HepG2 (cell line): Measurements from ENCODE around the gene MIS18A. TPM values are rescaled to one million over a fixed set of nuclear protein-coding genes. Genes with fewer than 3 reads are reported as not detected.

Source experiments
- ATAC-seq: fragments of 200-7000 bp; cut with Tn5 transposase; 3 replicates; pipeline ENCODE4 v1.9.1; 2020; ENCODE audit warnings: mild to moderate bottlenecking, moderate library complexity
- BruUV-seq: library from RNA; stranded (reverse); fragments of 400-500 nt; replicated peaks from 2 replicates; lab custom pipeline; 2021; lab: Mats Ljungman, UMichigan
- CTCF ChIA-PET: fragments of 300-600 bp; formaldehyde crosslinking; extraction: SDS; loops from one replicate; lab custom pipeline; 2021; ENCODE audit warnings: low total read pairs, inconsistent platforms, low intra/inter-chr PET ratio; lab: Yijun Ruan, JAX
- POLR2A ChIA-PET: fragments of 350-600 bp; sonication (Branson Sonifier 250); formaldehyde crosslinking; loops from one replicate; lab custom pipeline; 2020; ENCODE audit warnings: antibody characterized with exemption, inconsistent platforms; lab: Yijun Ruan, JAX
- DNase-seq: peaks from one replicate; pipeline ENCODE4 v3.0.0-alpha.2; 2015; ENCODE audit warnings: low spot score
- FAIRE-seq: peaks from 3 replicates; lab custom pipeline; 2011; peaks lifted over from hg19 to GRCh38; lab: Jason Lieb, UNC
- H2AFZ ChIP-seq: one replicate; pipeline ENCODE4 v1.6.1; 2011; ENCODE audit warnings: low read length, inconsistent platforms
- H3K27ac ChIP-seq: fragments of 300-600 bp; 3 replicates; pipeline ENCODE4 v1.8.0; 2011; ENCODE audit warnings: mixed run types, mild to moderate bottlenecking, mixed read lengths, low read length, inconsistent platforms; ENCODE audit not compliant: insufficient read depth; ENCODE audit errors: extremely low read length
- H3K27me3 ChIP-seq, 2 experiments: fragments of 200-600 bp in 1 of 2; 2 replicates in 1 of 2; 3 replicates in 1 of 2; pipeline versions ENCODE4 v1.6.0 to v1.8.0; 2011; ENCODE audit warnings: low read length in 2 of 2, mild to moderate bottlenecking in 2 of 2, moderate library complexity in 2 of 2, inconsistent platforms in 1 of 2; ENCODE audit not compliant: insufficient read depth in 2 of 2, control insufficient read depth in 1 of 2
- H3K36me3 ChIP-seq, 2 experiments: fragments of 200-600 bp in 1 of 2; replicated peaks in 1 of 2; 2 replicates in 1 of 2; 3 replicates in 1 of 2; pipeline versions ENCODE4 v1.5.1 to v1.8.0; 2011; ENCODE audit warnings: low read length in 2 of 2, inconsistent platforms in 1 of 2; ENCODE audit not compliant: insufficient read depth in 2 of 2, control insufficient read depth in 1 of 2
- H3K4me1 ChIP-seq: 2 replicates; pipeline ENCODE4 v1.5.1; 2012; ENCODE audit warnings: low read length, inconsistent platforms; ENCODE audit not compliant: insufficient read depth
- H3K4me2 ChIP-seq: 2 replicates; pipeline ENCODE4 v1.6.0; 2011; ENCODE audit warnings: low read depth, low read length, inconsistent platforms
- H3K4me3 ChIP-seq, 3 experiments: fragments of 200-600 bp in 1 of 3; sonication (generic), shearing (Covaris generic) in 1 of 3; replicated peaks in 1 of 3; 2 replicates each; pipeline ENCODE4 v1.5.1; 2011 to 2016; ENCODE audit warnings: low read length in 3 of 3, inconsistent platforms in 2 of 3, low read depth in 2 of 3, mild to moderate bottlenecking in 2 of 3, control low read depth in 1 of 3, mixed read lengths in 1 of 3; ENCODE audit not compliant: insufficient read depth in 1 of 3
- H3K79me2 ChIP-seq: one replicate; pipeline ENCODE4 v1.6.1; 2011; ENCODE audit warnings: low read length, inconsistent platforms; ENCODE audit not compliant: insufficient read depth
- H3K9ac ChIP-seq: 2 replicates; pipeline ENCODE4 v1.6.0; 2011; ENCODE audit warnings: mild to moderate bottlenecking, low read depth, low read length, inconsistent platforms; ENCODE audit not compliant: insufficient read depth
- H3K9me3 ChIP-seq: 2 replicates; pipeline ENCODE4 v1.5.1; 2012; ENCODE audit warnings: mild to moderate bottlenecking, low read length
- H4K20me1 ChIP-seq: 2 replicates; pipeline ENCODE4 v1.6.0; 2011; ENCODE audit warnings: inconsistent platforms, mild to moderate bottlenecking, low read length, moderate library complexity; ENCODE audit not compliant: insufficient read depth
- FOXJ3 ChIP-seq: sonication (generic); formaldehyde crosslinking; IDR thresholded peaks from 2 replicates; pipeline ENCODE4 v1.4.0; 2020; ENCODE audit warnings: missing genetic modification reagents, mild to moderate bottlenecking, borderline replicate concordance
- KDM6A ChIP-seq: IDR thresholded peaks from 2 replicates; pipeline ENCODE4 v1.6.1; 2016; ENCODE audit warnings: low read depth
- KLF15 ChIP-seq: sonication (generic); formaldehyde crosslinking; IDR thresholded peaks from 2 replicates; pipeline ENCODE4 v1.8.1; 2023; ENCODE audit warnings: borderline replicate concordance, mild to moderate bottlenecking, inconsistent platforms, missing genetic modification reagents, mixed read lengths
- REPIN1 ChIP-seq: sonication (generic); formaldehyde crosslinking; IDR thresholded peaks from 2 replicates; pipeline ENCODE4 v1.8.0; 2022; ENCODE audit warnings: missing genetic modification reagents, low read depth, mild to moderate bottlenecking, borderline replicate concordance
- THAP11 ChIP-seq: IDR thresholded peaks from 2 replicates; pipeline ENCODE4 v1.6.1; 2016; ENCODE audit warnings: missing biosample characterization, missing genetic modification reagents
- THYN1 ChIP-seq: sonication (generic); formaldehyde crosslinking; IDR thresholded peaks from 2 replicates; pipeline ENCODE4 v1.8.1; 2023; ENCODE audit warnings: low read depth, mild to moderate bottlenecking, moderate library complexity, missing genetic modification reagents, borderline replicate concordance
- ZNF232 ChIP-seq: sonication (generic); formaldehyde crosslinking; IDR thresholded peaks from 2 replicates; pipeline ENCODE4 v1.4.0; 2020; ENCODE audit warnings: missing genetic modification reagents, borderline replicate concordance
- ZNF510 ChIP-seq: sonication (generic); formaldehyde crosslinking; IDR thresholded peaks from 2 replicates; pipeline ENCODE4 v1.4.0; 2020; ENCODE audit warnings: low read depth, mild to moderate bottlenecking, missing genetic modification reagents
- ZNF629 ChIP-seq: sonication (generic); formaldehyde crosslinking; conservative IDR thresholded peaks from 2 replicates; pipeline ENCODE4 v1.5.0; 2020; ENCODE audit warnings: missing genetic modification reagents
- ZNF660 ChIP-seq: sonication (generic); formaldehyde crosslinking; IDR thresholded peaks from 2 replicates; pipeline ENCODE4 v1.5.1; 2020; ENCODE audit warnings: mild to moderate bottlenecking, low read depth, missing genetic modification reagents, borderline replicate concordance
- WGBS: methylation state at CpG from one replicate; pipeline ENCODE4 v1.1.6; 2017; ENCODE audit warnings: low lambda C conversion rate; 5-methylcytosine and 5-hydroxymethylcytosine counted together
- in situ Hi-C: cut with HindIII; loops from 2 replicates; pipeline ENCODE4 v1.10.0; 2017; ENCODE audit warnings: low pct_unique_long_range_greater_than_20kb; ENCODE audit not compliant: extremely low pct_ligation_motif_present
- intact Hi-C: fragments of 100-400 bp; cut with micrococcal nuclease; formaldehyde crosslinking; loops from one replicate; pipeline ENCODE4 v1.10.0; 2022; ENCODE audit not compliant: unreplicated experiment
- polyA plus RNA-seq, 8 experiments: library from polyadenylated mRNA; depleted of rRNA in 3 of 8; stranded (reverse) in 7 of 8; unstranded in 1 of 8; fragments of >200 nt; fragmentation: Illumina TruSeq in 4 of 8; extraction: Trizol in 4 of 8; gene quantifications; 2 replicates each; pipeline versions ENCODE4 v1.2.1 to v1.2.3, GENCODE V29; 2011 to 2016; ENCODE audit warnings: low read depth in 4 of 8, missing spikeins in 1 of 8, mixed read lengths in 1 of 8; ENCODE audit not compliant: insufficient read depth in 1 of 8
- total RNA-seq, 5 experiments: library from RNA; depleted of rRNA; stranded (reverse); fragments of >200 nt; fragmentation: Illumina TruSeq; extraction: Trizol; gene quantifications; 2 replicates each; pipeline ENCODE4 v1.2.3, GENCODE V29; 2016; ENCODE audit warnings: low read depth in 1 of 5
- TF ChIP-seq, protein P1 (sequence below): sonication (generic); formaldehyde crosslinking; conservative IDR thresholded peaks from 2 replicates; pipeline ENCODE4 v1.8.0; 2022; ENCODE audit warnings: missing genetic modification reagents
- TF ChIP-seq, protein P2 (sequence below): sonication (generic); formaldehyde crosslinking; IDR thresholded peaks from 2 replicates; pipeline ENCODE4 v1.5.0; 2020; ENCODE audit warnings: mild to moderate bottlenecking, missing genetic modification reagents
- TF ChIP-seq, protein P3 (sequence below): IDR thresholded peaks from 2 replicates; pipeline ENCODE4 v1.6.1; 2012; ENCODE audit warnings: low read depth, low read length, improper control_type of control experiment

Gene MIS18A
- total and polyA plus RNA-seq, 2 of the 13 experiments (the other 11 are each of a cell fraction or from before 2014, with no cell fraction given), result 11.2 to 41.4 TPM

DNA sequence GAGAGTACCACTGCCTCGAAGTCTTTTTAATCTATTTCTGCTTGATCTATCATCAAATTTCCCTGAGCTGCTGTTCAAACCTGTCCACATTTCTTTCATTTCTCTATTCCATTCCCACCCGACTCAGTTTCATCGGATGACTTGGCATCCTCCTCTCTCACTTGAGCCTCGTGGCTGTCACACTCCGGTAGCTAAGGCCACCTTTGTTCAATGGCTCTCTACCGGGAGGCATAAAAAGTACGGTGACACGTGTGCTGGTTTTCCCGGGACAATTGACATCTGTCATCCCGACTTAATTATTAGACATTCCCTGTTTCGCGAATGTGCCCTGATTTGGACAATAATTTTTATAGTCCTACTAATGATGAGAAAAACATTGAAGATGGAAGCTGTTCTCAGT, 22.6 kb downstream of the MIS18A start:
- Histone ChIP-seq H3K4me1 (no peaks in the 10 kb centered on the region), H2AFZ (no peak overlapping the region), H3K9me3 (no peaks in the 10 kb centered on the region), H3K4me2 (no peak overlapping the region), H3K27me3 (peaks cover 0 to 24% of the 10 kb centered on the region in 2 experiments; a peak in 4 of 5 replicates), H3K27ac (no peak overlapping the region), H3K9ac (no peak overlapping the region)
- no TSS peak for BruUV-seq
- intact Hi-C loops, result no loop called here
- ATAC-seq (no peak), FAIRE-seq (no peak)
- TF ChIP-seq FOXJ3 (no peak), THYN1 (CRISPR knock-in tag) (no peak), KLF15 (no peak), ZNF629 (CRISPR knock-in tag) (no peak)
- TF ChIP-seq, all 625 proteins: peak for 0
- in situ Hi-C loops, result loop anchor here (10.0 to 25.0 kb wide), 2 partner anchors 269 to 481 kb away; no protein-coding TSS in a partner anchor
- Histone ChIP-seq H3K4me3 (no peak overlapping the region), H3K36me3 (no peaks in the 10 kb centered on the region), H3K79me2 (no peaks in the 10 kb centered on the region), H4K20me1 (no peaks in the 10 kb centered on the region)
- DNase-seq, result no peak
- ChIA-PET POLR2A (no interaction called here), CTCF (no interaction called here)
- WGBS, result 31% methylated on average over 12 of the region's 12 CpGs

DNA sequence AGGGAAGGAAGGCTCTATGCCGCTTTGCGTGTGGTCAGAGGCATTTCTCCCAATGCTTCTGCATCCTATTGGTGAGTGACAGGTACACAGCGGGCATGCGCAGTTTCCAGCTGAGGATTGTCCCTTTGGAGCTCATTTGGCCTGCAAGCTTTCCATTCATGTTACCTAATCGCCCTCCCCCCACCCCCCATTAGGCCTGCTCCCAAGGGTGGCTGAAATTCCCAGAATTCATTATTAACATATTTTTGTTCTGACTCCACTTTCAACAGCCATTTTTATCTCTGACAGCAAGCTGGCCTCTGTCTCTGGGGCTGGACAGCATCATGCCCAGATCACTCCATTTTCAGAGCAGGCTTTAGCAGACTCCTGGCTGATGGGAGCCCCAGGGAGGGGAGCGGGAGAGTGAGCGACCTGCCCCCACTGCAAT, 25.6 kb downstream of the MIS18A start:
- H3K79me2 ChIP-seq, result no peaks in the 10 kb centered on the region
- H3K36me3 ChIP-seq, result no peaks in the 10 kb centered on the region
- intact Hi-C loops (no loop called here), in situ Hi-C loops (loop anchor here (10.0 to 25.0 kb wide), 2 partner anchors 266 to 478 kb away; no protein-coding TSS in a partner anchor)
- CTCF ChIA-PET, result no interaction called here
- H3K27me3 ChIP-seq, result peaks cover 0 to 33% of the 10 kb centered on the region in 2 experiments; a peak in 4 of 5 replicates
- POLR2A ChIA-PET, result no interaction called here
- DNase-seq (no peak), FAIRE-seq (no peak), ATAC-seq (no peak)
- no peak overlapping the region for H3K4me3 ChIP-seq
- no peaks in the 10 kb centered on the region for H4K20me1 ChIP-seq
- H3K27ac ChIP-seq, result no peak overlapping the region
- WGBS, result 38% methylated on average over 7 of the region's 7 CpGs
- BruUV-seq, result no TSS peak
- H2AFZ ChIP-seq, result no peak overlapping the region
- H3K9ac ChIP-seq, result no peak overlapping the region
- H3K4me1 ChIP-seq, result no peaks in the 10 kb centered on the region
- no peak overlapping the region for H3K4me2 ChIP-seq
- H3K9me3 ChIP-seq, result no peaks in the 10 kb centered on the region
- no peak for TF ChIP-seq REPIN1 (CRISPR knock-in tag)
- TF ChIP-seq, protein P1, sequence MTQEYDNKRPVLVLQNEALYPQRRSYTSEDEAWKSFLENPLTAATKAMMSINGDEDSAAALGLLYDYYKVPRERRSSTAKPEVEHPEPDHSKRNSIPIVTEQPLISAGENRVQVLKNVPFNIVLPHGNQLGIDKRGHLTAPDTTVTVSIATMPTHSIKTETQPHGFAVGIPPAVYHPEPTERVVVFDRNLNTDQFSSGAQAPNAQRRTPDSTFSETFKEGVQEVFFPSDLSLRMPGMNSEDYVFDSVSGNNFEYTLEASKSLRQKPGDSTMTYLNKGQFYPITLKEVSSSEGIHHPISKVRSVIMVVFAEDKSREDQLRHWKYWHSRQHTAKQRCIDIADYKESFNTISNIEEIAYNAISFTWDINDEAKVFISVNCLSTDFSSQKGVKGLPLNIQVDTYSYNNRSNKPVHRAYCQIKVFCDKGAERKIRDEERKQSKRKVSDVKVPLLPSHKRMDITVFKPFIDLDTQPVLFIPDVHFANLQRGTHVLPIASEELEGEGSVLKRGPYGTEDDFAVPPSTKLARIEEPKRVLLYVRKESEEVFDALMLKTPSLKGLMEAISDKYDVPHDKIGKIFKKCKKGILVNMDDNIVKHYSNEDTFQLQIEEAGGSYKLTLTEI, result no peak
- TF ChIP-seq THAP11 (CRISPR knock-in tag), result no peak
- TF ChIP-seq, protein P2, sequence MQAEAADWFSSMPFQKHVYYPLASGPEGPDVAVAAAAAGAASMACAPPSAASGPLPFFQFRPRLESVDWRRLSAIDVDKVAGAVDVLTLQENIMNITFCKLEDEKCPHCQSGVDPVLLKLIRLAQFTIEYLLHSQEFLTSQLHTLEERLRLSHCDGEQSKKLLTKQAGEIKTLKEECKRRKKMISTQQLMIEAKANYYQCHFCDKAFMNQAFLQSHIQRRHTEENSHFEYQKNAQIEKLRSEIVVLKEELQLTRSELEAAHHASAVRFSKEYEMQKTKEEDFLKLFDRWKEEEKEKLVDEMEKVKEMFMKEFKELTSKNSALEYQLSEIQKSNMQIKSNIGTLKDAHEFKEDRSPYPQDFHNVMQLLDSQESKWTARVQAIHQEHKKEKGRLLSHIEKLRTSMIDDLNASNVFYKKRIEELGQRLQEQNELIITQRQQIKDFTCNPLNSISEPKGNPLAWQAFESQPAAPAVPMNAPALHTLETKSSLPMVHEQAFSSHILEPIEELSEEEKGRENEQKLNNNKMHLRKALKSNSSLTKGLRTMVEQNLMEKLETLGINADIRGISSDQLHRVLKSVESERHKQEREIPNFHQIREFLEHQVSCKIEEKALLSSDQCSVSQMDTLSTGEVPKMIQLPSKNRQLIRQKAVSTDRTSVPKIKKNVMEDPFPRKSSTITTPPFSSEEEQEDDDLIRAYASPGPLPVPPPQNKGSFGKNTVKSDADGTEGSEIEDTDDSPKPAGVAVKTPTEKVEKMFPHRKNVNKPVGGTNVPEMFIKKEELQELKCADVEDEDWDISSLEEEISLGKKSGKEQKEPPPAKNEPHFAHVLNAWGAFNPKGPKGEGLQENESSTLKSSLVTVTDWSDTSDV (CRISPR knock-in tag), result no peak
- TF ChIP-seq ZNF660 (CRISPR knock-in tag), result no peak
- TF ChIP-seq, protein P3, sequence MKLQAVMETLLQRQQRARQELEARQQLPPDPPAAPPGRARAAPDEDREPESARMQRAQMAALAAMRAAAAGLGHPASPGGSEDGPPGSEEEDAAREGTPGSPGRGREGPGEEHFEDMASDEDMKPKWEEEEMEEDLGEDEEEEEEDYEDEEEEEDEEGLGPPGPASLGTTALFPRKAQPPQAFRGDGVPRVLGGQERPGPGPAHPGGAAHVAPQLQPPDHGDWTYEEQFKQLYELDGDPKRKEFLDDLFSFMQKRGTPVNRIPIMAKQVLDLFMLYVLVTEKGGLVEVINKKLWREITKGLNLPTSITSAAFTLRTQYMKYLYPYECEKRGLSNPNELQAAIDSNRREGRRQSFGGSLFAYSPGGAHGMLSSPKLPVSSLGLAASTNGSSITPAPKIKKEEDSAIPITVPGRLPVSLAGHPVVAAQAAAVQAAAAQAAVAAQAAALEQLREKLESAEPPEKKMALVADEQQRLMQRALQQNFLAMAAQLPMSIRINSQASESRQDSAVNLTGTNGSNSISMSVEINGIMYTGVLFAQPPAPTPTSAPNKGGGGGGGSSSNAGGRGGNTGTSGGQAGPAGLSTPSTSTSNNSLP, result no peak
- TF ChIP-seq ZNF232 (CRISPR knock-in tag), result no peak
- no peak for TF ChIP-seq ZNF510 (CRISPR knock-in tag)
- TF ChIP-seq KDM6A (CRISPR knock-in tag), result no peak
